K562 (cell line): ENCODE data around the gene PDLIM4. TPM values are rescaled to one million over a fixed set of nuclear protein-coding genes. Genes with fewer than 3 reads are reported as not detected.

Source experiments
- CHCHD3 ChIP-seq: fragments of 250-450 bp; sonication (Bioruptor Pico); IDR thresholded peaks from 2 replicates; pipeline ENCODE4 v2.1.2; 2022; ENCODE audit warnings: mild to moderate bottlenecking
- NONO ChIP-seq, 2 experiments: fragments of 200-400 bp in 1 of 2; fragments of 450-650 bp in 1 of 2; formaldehyde crosslinking in 1 of 2; IDR thresholded peaks; 2 replicates each; pipeline ENCODE4 v1.6.1; 2017; ENCODE audit warnings: low read depth in 2 of 2, mild to moderate bottlenecking in 2 of 2, moderate library complexity in 2 of 2, low read length in 1 of 2
- U2AF2 ChIP-seq: fragments of 200-400 bp; formaldehyde crosslinking; optimal IDR thresholded peaks from 2 replicates; pipeline ENCODE3; 2017; ENCODE audit warnings: low read depth, mild to moderate bottlenecking, low read length
- polyA plus RNA-seq, 8 experiments: library from polyadenylated mRNA; depleted of rRNA in 4 of 8; stranded (reverse) in 5 of 8; unstranded in 3 of 8; fragments of >200 nt; fragmentation: Nextera tagmentation in 2 of 8; fragmentation: Illumina TruSeq in 1 of 8; extraction: Ambion mirVana in 2 of 8; extraction: Trizol in 1 of 8; gene quantifications; 2 replicates each; pipeline versions ENCODE4 v1.2.1 to v1.2.3, GENCODE V29; 2011 to 2014; ENCODE audit warnings: inconsistent platforms in 1 of 8, missing spikeins in 1 of 8
- total RNA-seq, 7 experiments: library from RNA; depleted of rRNA in 6 of 7; stranded (reverse); fragments of >200 nt in 6 of 7; fragmentation: Illumina TruSeq in 2 of 7; extraction: Trizol in 2 of 7; gene quantifications; 2 replicates each; pipeline versions ENCODE4 v1.2.1 to v1.2.3, GENCODE V29; 2011 to 2021; ENCODE audit warnings: low replicate concordance in 1 of 7
- TF ChIP-seq, protein P1 (sequence below): fragments of 450-650 bp; IDR thresholded peaks from 2 replicates; pipeline ENCODE4 v1.6.1; 2017; ENCODE audit warnings: antibody characterized with exemption, mild to moderate bottlenecking
- TF ChIP-seq, protein P2 (sequence below): fragments of 200-400 bp; formaldehyde crosslinking; IDR thresholded peaks from 2 replicates; pipeline ENCODE4 v1.6.1; 2017; ENCODE audit warnings: mild to moderate bottlenecking, low read depth, low read length, moderate library complexity
- TF ChIP-seq, protein P3 (sequence below): sonication (generic); formaldehyde crosslinking; IDR thresholded peaks from 2 replicates; pipeline ENCODE4 v1.8.0; 2022; ENCODE audit warnings: mild to moderate bottlenecking, missing genetic modification reagents
- TF ChIP-seq, protein P4 (sequence below): sonication (generic); formaldehyde crosslinking; IDR thresholded peaks from 2 replicates; pipeline ENCODE4 v1.8.1; 2023; ENCODE audit warnings: mild to moderate bottlenecking, missing genetic modification reagents
- TF ChIP-seq, protein P5 (sequence below): sonication (generic); formaldehyde crosslinking; IDR thresholded peaks from 2 replicates; pipeline ENCODE4 v1.8.1; 2023; ENCODE audit warnings: mild to moderate bottlenecking, missing genetic modification reagents, moderate library complexity

Gene PDLIM4
- total and polyA plus RNA-seq, 9 of the 15 experiments (the other 6 are each of a cell fraction or from before 2014, with no cell fraction given) = 0.28 to 32.8 (median 13.1) TPM

DNA sequence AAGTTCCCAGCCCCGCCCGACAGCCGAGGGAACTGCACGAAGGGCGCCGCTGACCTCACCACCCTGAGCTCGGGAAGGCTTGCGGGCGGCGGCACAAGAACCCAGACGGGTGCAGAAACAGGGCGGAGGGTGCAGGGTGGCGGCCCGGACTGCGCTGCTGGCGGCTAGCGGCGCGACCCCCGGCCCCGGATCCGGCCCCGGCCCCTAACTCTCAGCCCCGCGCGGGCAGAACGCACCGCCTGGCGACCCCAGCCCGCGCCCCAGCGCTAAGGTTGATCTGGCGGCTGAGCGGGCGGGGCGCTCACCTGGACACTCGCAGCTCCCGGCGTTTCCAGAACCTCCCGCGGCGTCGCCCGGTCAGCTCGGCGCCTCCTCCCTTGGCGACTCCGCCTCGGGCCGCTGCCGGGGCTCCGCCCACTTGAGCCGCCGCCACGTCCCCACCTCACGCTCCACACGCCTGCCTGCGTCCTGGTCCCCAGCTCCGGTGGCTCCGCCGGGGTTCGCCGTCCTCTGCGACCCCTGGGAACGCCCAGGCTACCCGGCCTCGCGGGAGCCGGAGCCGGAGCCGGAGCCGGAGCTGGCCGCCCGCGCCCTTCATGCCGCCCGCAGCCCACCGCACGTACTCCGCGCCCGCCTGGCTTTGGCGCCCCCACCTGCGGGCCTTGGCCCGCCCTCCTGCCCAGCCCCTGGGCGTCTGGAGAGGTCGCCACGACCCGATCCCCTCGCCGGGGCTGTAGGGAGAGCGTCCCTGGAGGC lies 29.8 kb upstream of the PDLIM4 start, which contains the start of gene P4HA2 (continued):
- TF ChIP-seq, protein P1, sequence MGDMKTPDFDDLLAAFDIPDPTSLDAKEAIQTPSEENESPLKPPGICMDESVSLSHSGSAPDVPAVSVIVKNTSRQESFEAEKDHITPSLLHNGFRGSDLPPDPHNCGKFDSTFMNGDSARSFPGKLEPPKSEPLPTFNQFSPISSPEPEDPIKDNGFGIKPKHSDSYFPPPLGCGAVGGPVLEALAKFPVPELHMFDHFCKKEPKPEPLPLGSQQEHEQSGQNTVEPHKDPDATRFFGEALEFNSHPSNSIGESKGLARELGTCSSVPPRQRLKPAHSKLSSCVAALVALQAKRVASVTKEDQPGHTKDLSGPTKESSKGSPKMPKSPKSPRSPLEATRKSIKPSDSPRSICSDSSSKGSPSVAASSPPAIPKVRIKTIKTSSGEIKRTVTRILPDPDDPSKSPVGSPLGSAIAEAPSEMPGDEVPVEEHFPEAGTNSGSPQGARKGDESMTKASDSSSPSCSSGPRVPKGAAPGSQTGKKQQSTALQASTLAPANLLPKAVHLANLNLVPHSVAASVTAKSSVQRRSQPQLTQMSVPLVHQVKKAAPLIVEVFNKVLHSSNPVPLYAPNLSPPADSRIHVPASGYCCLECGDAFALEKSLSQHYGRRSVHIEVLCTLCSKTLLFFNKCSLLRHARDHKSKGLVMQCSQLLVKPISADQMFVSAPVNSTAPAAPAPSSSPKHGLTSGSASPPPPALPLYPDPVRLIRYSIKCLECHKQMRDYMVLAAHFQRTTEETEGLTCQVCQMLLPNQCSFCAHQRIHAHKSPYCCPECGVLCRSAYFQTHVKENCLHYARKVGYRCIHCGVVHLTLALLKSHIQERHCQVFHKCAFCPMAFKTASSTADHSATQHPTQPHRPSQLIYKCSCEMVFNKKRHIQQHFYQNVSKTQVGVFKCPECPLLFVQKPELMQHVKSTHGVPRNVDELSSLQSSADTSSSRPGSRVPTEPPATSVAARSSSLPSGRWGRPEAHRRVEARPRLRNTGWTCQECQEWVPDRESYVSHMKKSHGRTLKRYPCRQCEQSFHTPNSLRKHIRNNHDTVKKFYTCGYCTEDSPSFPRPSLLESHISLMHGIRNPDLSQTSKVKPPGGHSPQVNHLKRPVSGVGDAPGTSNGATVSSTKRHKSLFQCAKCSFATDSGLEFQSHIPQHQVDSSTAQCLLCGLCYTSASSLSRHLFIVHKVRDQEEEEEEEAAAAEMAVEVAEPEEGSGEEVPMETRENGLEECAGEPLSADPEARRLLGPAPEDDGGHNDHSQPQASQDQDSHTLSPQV = peak; percentile 74
- TF ChIP-seq, protein P2, sequence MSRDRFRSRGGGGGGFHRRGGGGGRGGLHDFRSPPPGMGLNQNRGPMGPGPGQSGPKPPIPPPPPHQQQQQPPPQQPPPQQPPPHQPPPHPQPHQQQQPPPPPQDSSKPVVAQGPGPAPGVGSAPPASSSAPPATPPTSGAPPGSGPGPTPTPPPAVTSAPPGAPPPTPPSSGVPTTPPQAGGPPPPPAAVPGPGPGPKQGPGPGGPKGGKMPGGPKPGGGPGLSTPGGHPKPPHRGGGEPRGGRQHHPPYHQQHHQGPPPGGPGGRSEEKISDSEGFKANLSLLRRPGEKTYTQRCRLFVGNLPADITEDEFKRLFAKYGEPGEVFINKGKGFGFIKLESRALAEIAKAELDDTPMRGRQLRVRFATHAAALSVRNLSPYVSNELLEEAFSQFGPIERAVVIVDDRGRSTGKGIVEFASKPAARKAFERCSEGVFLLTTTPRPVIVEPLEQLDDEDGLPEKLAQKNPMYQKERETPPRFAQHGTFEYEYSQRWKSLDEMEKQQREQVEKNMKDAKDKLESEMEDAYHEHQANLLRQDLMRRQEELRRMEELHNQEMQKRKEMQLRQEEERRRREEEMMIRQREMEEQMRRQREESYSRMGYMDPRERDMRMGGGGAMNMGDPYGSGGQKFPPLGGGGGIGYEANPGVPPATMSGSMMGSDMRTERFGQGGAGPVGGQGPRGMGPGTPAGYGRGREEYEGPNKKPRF = no peak
- TF ChIP-seq NONO (IDR thresholded peaks at IDR 0.05; ENCODE audit: low read depth in 2 of 2, low read length in 1 of 2) (0 out of 4 replicates have a peak, but pooled peaks of 1 of the 2 experiments have one; percentile 47), CHCHD3 (CRISPR knock-in tag) (no peak), U2AF2 (no peak)
- TF ChIP-seq, protein P3, sequence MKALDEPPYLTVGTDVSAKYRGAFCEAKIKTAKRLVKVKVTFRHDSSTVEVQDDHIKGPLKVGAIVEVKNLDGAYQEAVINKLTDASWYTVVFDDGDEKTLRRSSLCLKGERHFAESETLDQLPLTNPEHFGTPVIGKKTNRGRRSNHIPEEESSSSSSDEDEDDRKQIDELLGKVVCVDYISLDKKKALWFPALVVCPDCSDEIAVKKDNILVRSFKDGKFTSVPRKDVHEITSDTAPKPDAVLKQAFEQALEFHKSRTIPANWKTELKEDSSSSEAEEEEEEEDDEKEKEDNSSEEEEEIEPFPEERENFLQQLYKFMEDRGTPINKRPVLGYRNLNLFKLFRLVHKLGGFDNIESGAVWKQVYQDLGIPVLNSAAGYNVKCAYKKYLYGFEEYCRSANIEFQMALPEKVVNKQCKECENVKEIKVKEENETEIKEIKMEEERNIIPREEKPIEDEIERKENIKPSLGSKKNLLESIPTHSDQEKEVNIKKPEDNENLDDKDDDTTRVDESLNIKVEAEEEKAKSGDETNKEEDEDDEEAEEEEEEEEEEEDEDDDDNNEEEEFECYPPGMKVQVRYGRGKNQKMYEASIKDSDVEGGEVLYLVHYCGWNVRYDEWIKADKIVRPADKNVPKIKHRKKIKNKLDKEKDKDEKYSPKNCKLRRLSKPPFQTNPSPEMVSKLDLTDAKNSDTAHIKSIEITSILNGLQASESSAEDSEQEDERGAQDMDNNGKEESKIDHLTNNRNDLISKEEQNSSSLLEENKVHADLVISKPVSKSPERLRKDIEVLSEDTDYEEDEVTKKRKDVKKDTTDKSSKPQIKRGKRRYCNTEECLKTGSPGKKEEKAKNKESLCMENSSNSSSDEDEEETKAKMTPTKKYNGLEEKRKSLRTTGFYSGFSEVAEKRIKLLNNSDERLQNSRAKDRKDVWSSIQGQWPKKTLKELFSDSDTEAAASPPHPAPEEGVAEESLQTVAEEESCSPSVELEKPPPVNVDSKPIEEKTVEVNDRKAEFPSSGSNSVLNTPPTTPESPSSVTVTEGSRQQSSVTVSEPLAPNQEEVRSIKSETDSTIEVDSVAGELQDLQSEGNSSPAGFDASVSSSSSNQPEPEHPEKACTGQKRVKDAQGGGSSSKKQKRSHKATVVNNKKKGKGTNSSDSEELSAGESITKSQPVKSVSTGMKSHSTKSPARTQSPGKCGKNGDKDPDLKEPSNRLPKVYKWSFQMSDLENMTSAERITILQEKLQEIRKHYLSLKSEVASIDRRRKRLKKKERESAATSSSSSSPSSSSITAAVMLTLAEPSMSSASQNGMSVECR (CRISPR knock-in tag) = peak; percentile 69
- TF ChIP-seq, protein P4, sequence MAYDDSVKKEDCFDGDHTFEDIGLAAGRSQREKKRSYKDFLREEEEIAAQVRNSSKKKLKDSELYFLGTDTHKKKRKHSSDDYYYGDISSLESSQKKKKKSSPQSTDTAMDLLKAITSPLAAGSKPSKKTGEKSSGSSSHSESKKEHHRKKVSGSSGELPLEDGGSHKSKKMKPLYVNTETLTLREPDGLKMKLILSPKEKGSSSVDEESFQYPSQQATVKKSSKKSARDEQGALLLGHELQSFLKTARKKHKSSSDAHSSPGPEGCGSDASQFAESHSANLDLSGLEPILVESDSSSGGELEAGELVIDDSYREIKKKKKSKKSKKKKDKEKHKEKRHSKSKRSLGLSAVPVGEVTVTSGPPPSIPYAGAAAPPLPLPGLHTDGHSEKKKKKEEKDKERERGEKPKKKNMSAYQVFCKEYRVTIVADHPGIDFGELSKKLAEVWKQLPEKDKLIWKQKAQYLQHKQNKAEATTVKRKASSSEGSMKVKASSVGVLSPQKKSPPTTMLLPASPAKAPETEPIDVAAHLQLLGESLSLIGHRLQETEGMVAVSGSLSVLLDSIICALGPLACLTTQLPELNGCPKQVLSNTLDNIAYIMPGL (CRISPR knock-in tag) = peak; percentile 91
- TF ChIP-seq, protein P5, sequence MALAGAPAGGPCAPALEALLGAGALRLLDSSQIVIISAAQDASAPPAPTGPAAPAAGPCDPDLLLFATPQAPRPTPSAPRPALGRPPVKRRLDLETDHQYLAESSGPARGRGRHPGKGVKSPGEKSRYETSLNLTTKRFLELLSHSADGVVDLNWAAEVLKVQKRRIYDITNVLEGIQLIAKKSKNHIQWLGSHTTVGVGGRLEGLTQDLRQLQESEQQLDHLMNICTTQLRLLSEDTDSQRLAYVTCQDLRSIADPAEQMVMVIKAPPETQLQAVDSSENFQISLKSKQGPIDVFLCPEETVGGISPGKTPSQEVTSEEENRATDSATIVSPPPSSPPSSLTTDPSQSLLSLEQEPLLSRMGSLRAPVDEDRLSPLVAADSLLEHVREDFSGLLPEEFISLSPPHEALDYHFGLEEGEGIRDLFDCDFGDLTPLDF (CRISPR knock-in tag) = no peak
